Adipocyte (in vitro differentiated cells): ENCODE measurements around the gene RNF220.
A peak's percentile ranks its signal among the peaks of the same experiment; 100 is the strongest.

ENCODE experiments used
- DNase-seq: peaks from one replicate; pipeline ENCODE4 v3.0.0-alpha.2; 2015; ENCODE audit warnings: low read depth
- H3K27me3 ChIP-seq: replicated peaks from 2 replicates; pipeline ENCODE4 v1.7.0; 2013; ENCODE audit warnings: mild to moderate bottlenecking, low read length, moderate library complexity; ENCODE audit not compliant: control insufficient read depth, insufficient read depth
- H3K36me3 ChIP-seq: 2 replicates; pipeline ENCODE4 v1.7.0; 2013; ENCODE audit warnings: low read length, mild to moderate bottlenecking, moderate library complexity; ENCODE audit not compliant: control insufficient read depth, insufficient read depth, severe bottlenecking
- H3K4me1 ChIP-seq: 2 replicates; pipeline ENCODE4 v1.7.0; 2013; ENCODE audit warnings: mild to moderate bottlenecking, low read length, moderate library complexity; ENCODE audit not compliant: control insufficient read depth, insufficient read depth
- H3K4me3 ChIP-seq: 2 replicates; pipeline ENCODE4 v1.7.0; 2013; ENCODE audit warnings: mild to moderate bottlenecking, low read length, moderate library complexity
- H3K9ac ChIP-seq: 2 replicates; pipeline ENCODE4 v1.7.0; 2013; ENCODE audit warnings: mild to moderate bottlenecking, low read length, moderate library complexity
- H3K9me3 ChIP-seq: 2 replicates; pipeline ENCODE4 v1.7.0; 2013; ENCODE audit warnings: mild to moderate bottlenecking, low read length, moderate library complexity; ENCODE audit not compliant: control insufficient read depth

The RNF220 gene

GRCh38 chr1:44598167-44598566 lies 193.1 kb downstream of the RNF220 start:
- peaks cover 57% of the 10 kb centered on the region for H3K27me3 ChIP-seq
- no peak for DNase-seq
- H3K9me3 ChIP-seq: no peaks in the 10 kb centered on the region

GRCh38 chr1:44602634-44603628 lies 197.9 kb downstream of the RNF220 start:
- H3K27me3 ChIP-seq: peaks cover 59% of the 10 kb centered on the region
- DNase-seq: no peak

More at GRCh38 chr1:44598167-44598566, 193.1 kb downstream of the RNF220 start:
- Histone ChIP-seq H3K4me3 (no peak overlapping the region), H3K4me1 (peaks cover 6% of the 10 kb centered on the region), H3K9ac (no peak overlapping the region), H3K36me3 (no peaks in the 10 kb centered on the region)

GRCh38 chr1:44603718-44604117 lies 198.7 kb downstream of the RNF220 start:
- H3K9ac ChIP-seq: no peak overlapping the region
- H3K4me3 ChIP-seq: no peak overlapping the region
- no peaks in the 10 kb centered on the region for H3K36me3 ChIP-seq
- H3K9me3 ChIP-seq: no peaks in the 10 kb centered on the region
- no peaks in the 10 kb centered on the region for H3K4me1 ChIP-seq
- no peak for DNase-seq
- peaks cover 59% of the 10 kb centered on the region for H3K27me3 ChIP-seq

More at GRCh38 chr1:44602634-44603628, 197.9 kb downstream of the RNF220 start:
- H3K36me3 ChIP-seq: no peaks in the 10 kb centered on the region
- no peak overlapping the region for H3K4me3 ChIP-seq
- H3K9me3 ChIP-seq: no peaks in the 10 kb centered on the region
- H3K9ac ChIP-seq: no peak overlapping the region
- no peaks in the 10 kb centered on the region for H3K4me1 ChIP-seq

DNA sequence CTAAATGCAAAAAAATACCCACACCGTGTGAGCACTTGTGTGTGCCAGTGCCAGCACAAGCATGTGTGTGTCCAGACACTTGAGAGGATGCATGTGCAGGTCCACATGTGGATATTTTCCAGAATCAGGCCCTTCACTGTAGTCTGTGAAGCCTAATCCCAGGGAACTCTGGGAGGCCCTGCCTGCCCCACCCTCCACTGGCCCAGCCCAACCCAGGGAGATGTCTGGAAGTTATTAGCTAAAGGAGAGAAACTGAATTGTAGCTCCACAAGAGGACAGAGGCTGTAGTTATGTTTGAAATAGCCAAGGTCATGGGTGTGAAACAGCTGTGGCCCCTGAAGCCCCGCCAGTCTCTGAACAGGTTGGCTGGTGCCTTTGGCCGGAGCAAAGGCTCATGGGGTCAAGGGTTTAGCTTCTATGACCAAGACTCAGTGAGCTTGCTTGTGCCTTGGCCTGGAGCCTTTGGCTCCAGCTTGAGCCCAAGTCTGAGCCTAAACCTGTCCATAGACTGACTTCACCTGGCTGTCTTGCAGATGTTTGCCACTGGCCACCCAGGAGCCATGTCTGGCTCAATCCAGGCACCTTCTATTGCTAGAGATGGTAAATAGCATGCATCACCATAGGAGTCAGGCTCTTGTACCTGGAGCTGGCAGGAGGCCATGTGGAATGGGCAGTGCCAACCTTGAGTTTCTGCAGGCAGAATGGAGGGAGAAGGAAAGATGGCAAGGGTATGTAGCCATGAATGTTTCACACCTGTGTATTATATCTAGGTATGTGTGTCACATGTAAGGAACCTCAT lies 199.3 kb downstream of the RNF220 start:
- H3K36me3 ChIP-seq: no peaks in the 10 kb centered on the region
- H3K9ac ChIP-seq: no peak overlapping the region
- no peaks in the 10 kb centered on the region for H3K4me1 ChIP-seq
- peak; percentile 28 for DNase-seq
- peaks cover 60% of the 10 kb centered on the region for H3K27me3 ChIP-seq
- H3K9me3 ChIP-seq: no peaks in the 10 kb centered on the region
- no peak overlapping the region for H3K4me3 ChIP-seq

GRCh38 chr1:44605914-44606615 lies 201.0 kb downstream of the RNF220 start:
- Histone ChIP-seq H3K4me1 (no peaks in the 10 kb centered on the region), H3K36me3 (no peaks in the 10 kb centered on the region), H3K9ac (no peak overlapping the region), H3K27me3 (peaks cover 46% of the 10 kb centered on the region), H3K4me3 (no peak overlapping the region), H3K9me3 (no peaks in the 10 kb centered on the region)
- DNase-seq: no peak

DNA sequence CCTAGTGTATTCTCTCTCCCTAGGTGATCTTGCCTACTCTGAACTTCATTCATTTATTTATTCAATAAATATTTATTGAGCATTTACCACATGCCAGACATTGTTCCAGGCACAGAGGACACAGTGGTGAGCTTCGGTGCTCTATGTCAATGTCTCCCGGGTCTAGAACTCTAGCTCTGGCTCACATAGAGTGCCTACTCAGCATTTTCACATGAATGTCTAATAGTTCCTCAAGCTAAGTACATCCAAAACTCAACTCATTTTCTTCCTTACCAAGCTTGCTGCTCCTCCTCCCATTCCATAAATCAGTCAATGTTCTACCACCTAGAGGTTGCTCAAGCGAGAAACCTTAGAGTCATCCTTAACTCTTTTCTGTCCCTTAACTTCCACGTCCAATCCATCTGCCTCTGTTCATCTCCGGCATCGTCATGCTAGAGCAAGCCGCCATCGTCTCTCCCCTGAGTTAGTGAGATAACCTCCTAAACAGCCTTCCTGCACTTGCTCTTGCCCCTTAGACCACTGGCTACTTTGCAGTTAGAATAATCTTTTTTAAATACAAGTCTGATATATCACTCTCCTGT lies 201.7 kb downstream of the RNF220 start:
- Histone ChIP-seq H3K4me1 (no peaks in the 10 kb centered on the region), H3K9ac (no peak overlapping the region), H3K4me3 (no peak overlapping the region), H3K27me3 (peaks cover 41% of the 10 kb centered on the region), H3K9me3 (no peaks in the 10 kb centered on the region), H3K36me3 (no peaks in the 10 kb centered on the region)
- no peak for DNase-seq

DNA sequence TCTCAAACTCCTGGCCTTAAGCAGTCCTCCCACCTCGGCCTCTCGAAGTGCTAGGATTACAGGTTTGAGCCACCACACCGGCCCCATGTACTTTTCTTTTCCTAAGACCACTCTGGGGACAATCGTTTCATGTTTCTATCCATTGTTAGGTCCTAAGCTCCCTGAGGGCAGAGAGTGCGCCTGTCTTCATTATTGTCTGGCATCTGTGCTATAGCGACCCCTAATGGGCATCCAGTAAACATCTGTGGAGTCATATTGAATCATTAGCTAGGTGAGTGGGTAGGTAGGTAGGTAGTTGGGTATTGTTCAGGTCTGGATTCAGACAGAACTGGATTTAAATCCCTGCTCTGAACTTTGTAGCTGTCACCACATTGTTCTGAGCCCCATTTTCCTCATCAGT lies 203.1 kb downstream of the RNF220 start:
- no peaks in the 10 kb centered on the region for H3K9me3 ChIP-seq
- peaks cover 38% of the 10 kb centered on the region for H3K27me3 ChIP-seq
- H3K36me3 ChIP-seq: no peaks in the 10 kb centered on the region
- no peak overlapping the region for H3K9ac ChIP-seq
- DNase-seq: no peak
- no peaks in the 10 kb centered on the region for H3K4me1 ChIP-seq
- no peak overlapping the region for H3K4me3 ChIP-seq

GRCh38 chr1:44609412-44609767 lies 204.3 kb downstream of the RNF220 start:
- Histone ChIP-seq H3K27me3 (peaks cover 31% of the 10 kb centered on the region), H3K4me1 (no peaks in the 10 kb centered on the region), H3K4me3 (no peak overlapping the region), H3K9ac (no peak overlapping the region), H3K9me3 (no peaks in the 10 kb centered on the region), H3K36me3 (no peaks in the 10 kb centered on the region)
- peak; percentile 70 for DNase-seq

DNA sequence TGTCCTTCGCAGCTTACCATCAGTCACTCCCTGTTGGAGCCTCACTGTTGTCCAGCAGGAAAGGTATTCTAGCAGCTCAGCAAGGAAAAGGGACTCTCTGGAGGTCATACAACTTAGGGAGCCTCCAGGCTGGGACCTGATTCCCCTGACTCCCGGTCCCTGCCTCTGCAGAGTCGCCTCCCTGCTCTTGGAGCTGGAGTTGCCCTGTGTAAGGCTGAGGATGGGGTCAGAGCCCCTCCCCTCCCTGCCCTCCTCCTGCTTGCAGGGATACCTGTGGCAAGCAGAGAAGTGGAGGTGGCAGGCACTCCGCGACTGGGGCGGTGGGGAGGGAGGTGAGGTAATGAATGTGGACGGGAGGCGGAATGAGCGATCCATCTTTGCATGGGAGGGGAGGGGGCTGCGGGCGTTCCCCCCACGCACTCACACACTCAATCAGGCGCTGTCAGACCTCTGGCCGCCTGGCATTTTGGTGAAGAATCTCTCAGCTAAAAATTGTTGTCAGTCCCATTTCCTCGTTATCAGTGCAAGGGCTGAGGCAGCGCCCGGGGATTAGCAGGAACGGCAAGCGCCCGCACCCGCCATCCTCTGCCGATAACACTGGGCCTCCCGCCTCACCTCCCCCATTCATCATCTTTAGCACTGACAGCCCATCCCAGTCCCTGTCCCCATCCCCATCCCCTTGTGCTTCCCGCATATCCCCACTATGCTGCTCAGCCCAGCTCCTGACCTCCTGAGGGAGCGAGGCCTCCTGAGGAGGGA lies 204.9 kb downstream of the RNF220 start:
- H3K4me3 ChIP-seq: no peak overlapping the region
- H3K4me1 ChIP-seq: no peaks in the 10 kb centered on the region
- H3K9ac ChIP-seq: no peak overlapping the region
- H3K36me3 ChIP-seq: no peaks in the 10 kb centered on the region
- DNase-seq: no peak
- H3K27me3 ChIP-seq: peaks cover 31% of the 10 kb centered on the region
- H3K9me3 ChIP-seq: no peaks in the 10 kb centered on the region

DNA sequence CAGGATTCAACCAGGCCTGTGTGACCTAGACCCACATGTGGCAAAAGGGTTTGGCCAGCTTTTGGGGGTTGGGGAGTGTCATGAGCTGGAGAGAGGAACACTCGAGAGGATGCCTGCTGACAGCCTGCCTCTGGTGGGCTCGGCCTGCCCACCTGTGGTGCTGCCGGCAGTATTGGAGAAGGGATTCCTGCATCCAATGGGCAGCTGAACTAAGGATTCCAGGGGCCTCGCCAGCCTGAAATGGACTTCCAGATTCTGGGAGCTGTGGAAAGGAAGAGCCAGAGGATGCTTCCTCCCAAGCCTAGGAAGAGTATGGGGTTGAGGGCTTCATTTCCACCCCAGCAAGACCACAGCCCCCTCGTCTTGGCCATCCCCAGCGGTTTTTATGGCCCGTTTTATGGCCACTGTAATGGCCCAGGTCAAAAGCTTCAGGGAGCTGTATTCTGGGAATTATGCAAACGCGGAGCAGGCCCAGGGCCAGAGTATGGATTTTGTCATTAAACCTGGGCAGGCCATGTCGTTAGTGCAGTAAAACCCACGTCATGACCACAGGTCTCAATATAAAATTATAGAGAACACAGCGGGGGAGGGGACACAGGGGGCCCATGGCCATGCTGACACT lies 205.6 kb downstream of the RNF220 start:
- DNase-seq: no peak
- no peaks in the 10 kb centered on the region for H3K36me3 ChIP-seq
- H3K9ac ChIP-seq: no peak overlapping the region
- H3K4me1 ChIP-seq: no peaks in the 10 kb centered on the region
- no peaks in the 10 kb centered on the region for H3K9me3 ChIP-seq
- peaks cover 31% of the 10 kb centered on the region for H3K27me3 ChIP-seq
- no peak overlapping the region for H3K4me3 ChIP-seq
